Measurements from ENCODE around the gene NTF3.

Gene NTF3

GRCh38 chr12:5476356-5476755, 44.4 kb downstream of the NTF3 start:
- H3K4me3 ChIP-seq (ENCODE audit: control insufficient read depth, low read depth, low read length), result no peak overlapping the region
- no peak for TF ChIP-seq CTCF (IDR thresholded peaks at IDR 0.05; ENCODE audit: control insufficient read depth, insufficient read depth, low read depth, low read length, missing control alignments)
- DNase-seq (ENCODE audit: low read depth), result no peak

GRCh38 chr12:5478081-5478706, 46.3 kb downstream of the NTF3 start:
- DNase-seq (ENCODE audit: low read depth), result no peak
- H3K4me3 ChIP-seq (ENCODE audit: control insufficient read depth, low read depth, low read length), result no peak overlapping the region
- TF ChIP-seq CTCF (IDR thresholded peaks at IDR 0.05; ENCODE audit: control insufficient read depth, insufficient read depth, low read depth, low read length, missing control alignments), result no peak

- H3K4me3 ChIP-seq (ENCODE audit: control insufficient read depth, low read depth, low read length), result no peak overlapping the region
- DNase-seq (ENCODE audit: low read depth), result no peak
- TF ChIP-seq CTCF (IDR thresholded peaks at IDR 0.05; ENCODE audit: control insufficient read depth, insufficient read depth, low read depth, low read length, missing control alignments), result no peak
These were observed 47.9 kb downstream of the NTF3 start for GRCh38 chr12:5479761-5480160.

- no peak overlapping the region for H3K4me3 ChIP-seq (ENCODE audit: control insufficient read depth, low read depth, low read length)
- DNase-seq (ENCODE audit: low read depth), result no peak
- no peak for TF ChIP-seq CTCF (IDR thresholded peaks at IDR 0.05; ENCODE audit: control insufficient read depth, insufficient read depth, low read depth, low read length, missing control alignments)
These were observed 48.5 kb downstream of the NTF3 start for GRCh38 chr12:5480218-5480937.

GRCh38 chr12:5480938-5481303, 49.0 kb downstream of the NTF3 start:
- no peak for TF ChIP-seq CTCF (IDR thresholded peaks at IDR 0.05; ENCODE audit: control insufficient read depth, insufficient read depth, low read depth, low read length, missing control alignments)
- no peak overlapping the region for H3K4me3 ChIP-seq (ENCODE audit: control insufficient read depth, low read depth, low read length)
- DNase-seq (ENCODE audit: low read depth), result no peak

GRCh38 chr12:5481645-5482044, 49.7 kb downstream of the NTF3 start:
- DNase-seq (ENCODE audit: low read depth), result no peak
- no peak for TF ChIP-seq CTCF (IDR thresholded peaks at IDR 0.05; ENCODE audit: control insufficient read depth, insufficient read depth, low read depth, low read length, missing control alignments)
- H3K4me3 ChIP-seq (ENCODE audit: control insufficient read depth, low read depth, low read length), result no peak overlapping the region
